ENCODE results near the gene FDXACB1. TPM values are rescaled to one million over a fixed set of nuclear protein-coding genes. Genes with fewer than 3 reads are reported as not detected.

Gene FDXACB1
- total and polyA plus RNA-seq, 2 donors (not counting 3 experiments of a cell fraction or from before 2014, with no cell fraction given) = 1.1 to 1.4 TPM

DNA sequence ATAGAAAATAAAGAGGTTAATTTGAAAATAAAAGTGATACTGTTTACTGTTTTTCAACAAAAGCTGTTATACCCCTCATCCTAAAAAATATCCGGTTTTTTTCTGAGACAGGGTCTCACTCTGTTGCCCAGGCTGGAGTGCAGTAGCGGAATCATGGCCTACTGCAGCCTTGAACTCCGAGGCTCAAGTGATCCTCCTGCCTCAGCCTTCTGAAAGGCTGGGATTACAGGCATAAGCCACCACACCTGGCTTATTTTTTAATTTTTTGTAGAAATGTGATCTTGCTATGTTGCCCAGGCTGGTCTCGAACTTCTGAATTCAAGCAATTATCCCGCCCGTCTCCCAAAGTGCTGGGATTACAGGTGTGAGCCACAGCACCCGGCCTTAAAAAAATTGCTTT lies 43.3 kb downstream of the FDXACB1 start:
- no peak overlapping the region for H3K4me2 ChIP-seq (ENCODE audit: insufficient read depth, low read length)
- FAIRE-seq (no peak), DNase-seq (ENCODE audit: low read depth, low spot score) (no peak)
- H3K4me3 ChIP-seq (replicated peaks in 1 of 3; ENCODE audit: insufficient read depth in 1 of 3, low read depth in 1 of 3, low read length in 3 of 3) = no peak overlapping the region
- no TSS peak for BruUV-seq (replicated peaks)
- TF ChIP-seq JUN (IDR thresholded peaks at IDR 0.05; ENCODE audit: borderline replicate concordance, insufficient read depth, insufficient read length, low read depth) (no peak), MAX (IDR thresholded peaks at IDR 0.05; ENCODE audit: insufficient read depth, insufficient read length) (no peak), FOS (IDR thresholded peaks at IDR 0.05; ENCODE audit: borderline replicate concordance, insufficient read depth, low read length) (no peak), GATA2 (IDR thresholded peaks at IDR 0.05; ENCODE audit: insufficient read depth, insufficient read length, low read depth, low read length) (no peak), POLR2A (IDR thresholded peaks at IDR 0.05; ENCODE audit: low read depth, low read length) (no peak), POLR2AphosphoS5 (IDR thresholded peaks at IDR 0.05; ENCODE audit: insufficient read depth, low read depth, low read length) (no peak), MYC (IDR thresholded peaks at IDR 0.05; ENCODE audit: low read depth, low read length) (no peak)
- TF ChIP-seq, protein P1, sequence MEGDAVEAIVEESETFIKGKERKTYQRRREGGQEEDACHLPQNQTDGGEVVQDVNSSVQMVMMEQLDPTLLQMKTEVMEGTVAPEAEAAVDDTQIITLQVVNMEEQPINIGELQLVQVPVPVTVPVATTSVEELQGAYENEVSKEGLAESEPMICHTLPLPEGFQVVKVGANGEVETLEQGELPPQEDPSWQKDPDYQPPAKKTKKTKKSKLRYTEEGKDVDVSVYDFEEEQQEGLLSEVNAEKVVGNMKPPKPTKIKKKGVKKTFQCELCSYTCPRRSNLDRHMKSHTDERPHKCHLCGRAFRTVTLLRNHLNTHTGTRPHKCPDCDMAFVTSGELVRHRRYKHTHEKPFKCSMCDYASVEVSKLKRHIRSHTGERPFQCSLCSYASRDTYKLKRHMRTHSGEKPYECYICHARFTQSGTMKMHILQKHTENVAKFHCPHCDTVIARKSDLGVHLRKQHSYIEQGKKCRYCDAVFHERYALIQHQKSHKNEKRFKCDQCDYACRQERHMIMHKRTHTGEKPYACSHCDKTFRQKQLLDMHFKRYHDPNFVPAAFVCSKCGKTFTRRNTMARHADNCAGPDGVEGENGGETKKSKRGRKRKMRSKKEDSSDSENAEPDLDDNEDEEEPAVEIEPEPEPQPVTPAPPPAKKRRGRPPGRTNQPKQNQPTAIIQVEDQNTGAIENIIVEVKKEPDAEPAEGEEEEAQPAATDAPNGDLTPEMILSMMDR (IDR thresholded peaks at IDR 0.05; ENCODE audit: extremely low read depth in 1 of 2, insufficient read depth in 1 of 2, low read depth in 1 of 2, low read length in 2 of 2) = no peak
- H4K20me1 ChIP-seq (replicated peaks; ENCODE audit: control insufficient read depth, extremely low read depth, insufficient read depth, low read length) = no peaks in the 10 kb centered on the region
- H3K79me2 ChIP-seq (ENCODE audit: control insufficient read depth, insufficient read depth, low read length) = no peaks in the 10 kb centered on the region
- dilution Hi-C loops (cut with MboI; ENCODE audit: extremely low pct_ligation_motif_present, low sequenced_read_pairs) (no loop called here), intact Hi-C loops (cut with micrococcal nuclease) (no loop called here)
- ChIA-PET POLR2A (no interaction called here), CTCF (interaction anchor here (1.2 to 1.9 kb wide), 3 partner anchors 35 to 249 kb away, joined by 3 to 8 read pairs (median 7); no protein-coding TSS in a partner anchor)
- H3K4me1 ChIP-seq (ENCODE audit: control insufficient read depth, extremely low read depth, insufficient read depth, low read length) = no peaks in the 10 kb centered on the region
- H3K36me3 ChIP-seq (ENCODE audit: control insufficient read depth in 2 of 2, extremely low read depth in 1 of 2, insufficient read depth in 2 of 2, low read length in 2 of 2) = peaks cover 4 to 6% of the 10 kb centered on the region in 2 experiments
- no peak overlapping the region for H3K27ac ChIP-seq (ENCODE audit: insufficient read depth, low read depth, low read length)
- H3K9me1 ChIP-seq (replicated peaks; ENCODE audit: control insufficient read depth, extremely low read depth, insufficient read depth, low read length) = no peaks in the 10 kb centered on the region
- no peaks in the 10 kb centered on the region for H3K27me3 ChIP-seq (ENCODE audit: control insufficient read depth in 2 of 2, insufficient read depth in 2 of 2, low read length in 2 of 2)
- H3K9me3 ChIP-seq (replicated peaks; ENCODE audit: control insufficient read depth, insufficient read depth, low read length) = no peaks in the 10 kb centered on the region
- no peak overlapping the region for H2AFZ ChIP-seq (ENCODE audit: low read depth, low read length)
- no peak overlapping the region for H3K9ac ChIP-seq (replicated peaks; ENCODE audit: extremely low read depth, insufficient read depth, low read length)

Measured in endothelial cell of umbilical vein (primary cell).